GM18505 (cell line): Measurements from ENCODE around the gene ELAPOR1.

Source experiments
- ATAC-seq: cut with Tn5 transposase; IDR thresholded peaks from one replicate; pipeline ENCODE4 v1.9.1; 2021; ENCODE audit not compliant: unreplicated experiment
- POLR2A ChIP-seq: IDR thresholded peaks from 4 replicates; pipeline ENCODE4 v1.6.1; 2011; ENCODE audit warnings: borderline replicate concordance; ENCODE audit not compliant: insufficient read depth, insufficient read length; ENCODE audit errors: extremely low read depth

Gene ELAPOR1

GRCh38 chr1:109104364-109105151 lies 9.4 kb upstream of the ELAPOR1 start:
- no peak for ATAC-seq

GRCh38 chr1:109105881-109106280 lies 8.0 kb upstream of the ELAPOR1 start:
- no peak for TF ChIP-seq POLR2A
- no peak for ATAC-seq

More at GRCh38 chr1:109104364-109105151, 9.4 kb upstream of the ELAPOR1 start:
- TF ChIP-seq POLR2A, result peak; percentile 22

GRCh38 chr1:109107785-109108184 lies 6.1 kb upstream of the ELAPOR1 start:
- no peak for TF ChIP-seq POLR2A
- ATAC-seq, result no peak

- no peak for TF ChIP-seq POLR2A
- no peak for ATAC-seq
Measured at GRCh38 chr1:109109906-109110305, 4.0 kb upstream of the ELAPOR1 start.

GRCh38 chr1:109111386-109112055 lies 2.4 kb upstream of the ELAPOR1 start:
- ATAC-seq, result no peak
- no peak for TF ChIP-seq POLR2A

GRCh38 chr1:109112056-109112651 lies 1.8 kb upstream of the ELAPOR1 start:
- no peak for ATAC-seq
- no peak for TF ChIP-seq POLR2A

GRCh38 chr1:109112652-109113285 lies 1.1 kb upstream of the ELAPOR1 start:
- peak; percentile 69 for ATAC-seq
- TF ChIP-seq POLR2A, result no peak

- no peak for ATAC-seq
- no peak for TF ChIP-seq POLR2A
Measured at GRCh38 chr1:109114342-109114674, 393 bp downstream of the ELAPOR1 start.

- ATAC-seq, result no peak
- no peak for TF ChIP-seq POLR2A
Measured at GRCh38 chr1:109115685-109116084, 1.8 kb downstream of the ELAPOR1 start.

- no peak for TF ChIP-seq POLR2A
- ATAC-seq, result no peak
Measured at GRCh38 chr1:109116286-109116685, 2.4 kb downstream of the ELAPOR1 start.

GRCh38 chr1:109118089-109118488 lies 4.2 kb downstream of the ELAPOR1 start:
- no peak for TF ChIP-seq POLR2A
- no peak for ATAC-seq

GRCh38 chr1:109120356-109120755 lies 6.4 kb downstream of the ELAPOR1 start:
- no peak for TF ChIP-seq POLR2A
- ATAC-seq, result no peak

GRCh38 chr1:109131059-109131458 lies 17.1 kb downstream of the ELAPOR1 start:
- no peak for TF ChIP-seq POLR2A
- ATAC-seq, result no peak

- no peak for ATAC-seq
- no peak for TF ChIP-seq POLR2A
Measured at GRCh38 chr1:109131800-109132199, 17.9 kb downstream of the ELAPOR1 start.

- ATAC-seq, result no peak
- TF ChIP-seq POLR2A, result no peak
Measured at GRCh38 chr1:109133002-109133706, 19.2 kb downstream of the ELAPOR1 start.
